SJCRH30 (cell line): Measurements from ENCODE around the gene PLA2G4B. TPM values are rescaled to one million over a fixed set of nuclear protein-coding genes. Genes with fewer than 3 reads are reported as not detected.
A peak's percentile ranks its signal among the peaks of the same experiment; 100 is the strongest.

Experiments
- DNase-seq, 2 experiments: peaks; one replicate each; pipeline ENCODE4 v3.0.0-alpha.2; 2015 to 2020
- H3K27ac ChIP-seq: fragments of 250-450 bp; sonication (Bioruptor Pico); 2 replicates; pipeline ENCODE4 v1.5.1; 2020; ENCODE audit warnings: mild to moderate bottlenecking, moderate library complexity
- H3K27me3 ChIP-seq: fragments of 250-450 bp; sonication (Bioruptor Pico); 2 replicates; pipeline ENCODE4 v1.5.1; 2020; ENCODE audit warnings: mild to moderate bottlenecking, moderate library complexity
- H3K36me3 ChIP-seq: fragments of 250-450 bp; sonication (Bioruptor Pico); 2 replicates; pipeline ENCODE4 v1.5.1; 2020; ENCODE audit warnings: mild to moderate bottlenecking, moderate library complexity
- H3K4me1 ChIP-seq: fragments of 250-450 bp; sonication (Bioruptor Pico); 2 replicates; pipeline ENCODE4 v1.5.1; 2020; ENCODE audit warnings: mild to moderate bottlenecking, moderate library complexity
- H3K4me3 ChIP-seq: fragments of 250-450 bp; sonication (Bioruptor Pico); 2 replicates; pipeline ENCODE4 v1.5.1; 2020; ENCODE audit warnings: mild to moderate bottlenecking, moderate library complexity
- H3K9me3 ChIP-seq: fragments of 250-450 bp; sonication (Bioruptor Pico); replicated peaks from 2 replicates; pipeline ENCODE4 v1.5.1; 2020; ENCODE audit warnings: mild to moderate bottlenecking, moderate library complexity
- total RNA-seq: library from RNA; depleted of rRNA; stranded (reverse); fragments of >200 nt; shearing (Covaris generic); gene quantifications from 2 replicates; pipeline ENCODE4 v1.2.3, GENCODE V29; 2014

Gene PLA2G4B
- total RNA-seq, 1 experiment from 2014 or later = 7.2 TPM

DNA sequence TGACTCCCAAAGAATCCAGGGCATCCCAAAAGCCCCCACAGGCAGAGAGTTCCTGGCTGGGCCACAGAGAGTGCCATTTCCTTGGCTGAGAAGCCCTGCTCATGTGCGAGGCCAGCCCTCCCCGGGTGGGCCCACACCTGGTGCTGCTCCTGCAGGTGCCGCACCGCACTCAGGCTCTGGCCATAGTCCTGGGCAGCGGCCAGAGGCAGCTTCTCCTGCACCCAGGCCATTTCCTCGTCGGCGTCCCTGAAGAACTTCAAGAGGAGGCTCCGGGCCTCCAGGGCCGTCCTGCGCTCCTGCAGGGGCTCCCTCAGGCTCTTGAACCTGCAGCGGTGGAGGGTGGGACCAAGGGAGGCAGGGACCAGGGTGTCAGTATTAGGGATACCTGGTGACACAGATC lies 18.1 kb downstream of the PLA2G4B start:
- Histone ChIP-seq H3K4me1 (peaks cover 3% of the 10 kb centered on the region; the same call in 1 of the 2 replicates), H3K9me3 (no peaks in the 10 kb centered on the region), H3K27ac (no peak overlapping the region), H3K27me3 (no peaks in the 10 kb centered on the region), H3K4me3 (no peak overlapping the region), H3K36me3 (no peaks in the 10 kb centered on the region)
- no peak for DNase-seq

DNA sequence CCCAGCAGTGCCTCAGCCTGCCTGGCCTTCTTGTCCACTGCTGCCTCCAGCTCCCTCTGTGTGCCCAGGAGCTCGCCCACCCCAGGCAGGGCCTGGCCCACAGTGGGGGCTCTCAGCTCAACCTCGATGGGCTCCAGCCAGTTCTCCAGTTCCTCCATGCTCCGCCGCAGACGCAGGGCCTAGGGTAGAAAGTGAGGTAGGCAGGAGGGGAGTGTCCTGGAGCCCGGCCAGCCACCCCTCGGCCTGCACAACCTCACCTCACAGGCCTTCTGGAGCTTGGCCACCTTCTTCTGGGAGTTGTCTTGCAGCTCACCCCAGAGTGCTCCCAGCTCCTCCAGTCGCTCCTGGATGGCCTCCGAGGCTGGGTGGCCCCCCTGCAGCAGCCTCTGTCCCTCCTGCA lies 18.7 kb downstream of the PLA2G4B start:
- Histone ChIP-seq H3K9me3 (no peaks in the 10 kb centered on the region), H3K27me3 (no peaks in the 10 kb centered on the region), H3K36me3 (no peaks in the 10 kb centered on the region), H3K4me3 (no peak overlapping the region), H3K4me1 (peaks cover 3% of the 10 kb centered on the region; the same call in 1 of the 2 replicates), H3K27ac (no peak overlapping the region)
- no peak for DNase-seq

DNA sequence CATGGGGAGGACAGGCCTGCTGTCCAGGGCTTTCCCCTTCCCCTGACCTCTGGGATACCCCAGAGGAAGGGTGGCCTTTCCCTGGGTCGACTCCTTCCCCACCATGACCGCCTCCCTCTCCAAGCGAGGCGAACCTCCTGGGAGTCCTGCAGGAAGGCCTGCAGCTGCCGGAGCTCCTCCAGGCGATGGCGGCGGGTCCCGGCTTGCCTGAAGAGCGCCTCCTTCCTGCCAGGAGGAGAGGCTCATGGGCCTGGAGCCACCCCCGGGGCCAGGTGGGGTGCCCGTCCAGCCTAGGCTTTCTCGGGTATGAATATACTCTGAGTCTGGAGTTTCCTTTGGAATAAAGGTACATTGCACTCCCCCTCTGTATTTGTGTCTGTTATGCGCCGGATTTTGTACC lies 20.1 kb downstream of the PLA2G4B start:
- Histone ChIP-seq H3K9me3 (no peaks in the 10 kb centered on the region), H3K4me1 (peaks cover 3% of the 10 kb centered on the region; the same call in 1 of the 2 replicates), H3K4me3 (no peak overlapping the region), H3K27ac (no peak overlapping the region), H3K36me3 (no peaks in the 10 kb centered on the region), H3K27me3 (no peaks in the 10 kb centered on the region)
- DNase-seq = peak; percentile 45 to 55

DNA sequence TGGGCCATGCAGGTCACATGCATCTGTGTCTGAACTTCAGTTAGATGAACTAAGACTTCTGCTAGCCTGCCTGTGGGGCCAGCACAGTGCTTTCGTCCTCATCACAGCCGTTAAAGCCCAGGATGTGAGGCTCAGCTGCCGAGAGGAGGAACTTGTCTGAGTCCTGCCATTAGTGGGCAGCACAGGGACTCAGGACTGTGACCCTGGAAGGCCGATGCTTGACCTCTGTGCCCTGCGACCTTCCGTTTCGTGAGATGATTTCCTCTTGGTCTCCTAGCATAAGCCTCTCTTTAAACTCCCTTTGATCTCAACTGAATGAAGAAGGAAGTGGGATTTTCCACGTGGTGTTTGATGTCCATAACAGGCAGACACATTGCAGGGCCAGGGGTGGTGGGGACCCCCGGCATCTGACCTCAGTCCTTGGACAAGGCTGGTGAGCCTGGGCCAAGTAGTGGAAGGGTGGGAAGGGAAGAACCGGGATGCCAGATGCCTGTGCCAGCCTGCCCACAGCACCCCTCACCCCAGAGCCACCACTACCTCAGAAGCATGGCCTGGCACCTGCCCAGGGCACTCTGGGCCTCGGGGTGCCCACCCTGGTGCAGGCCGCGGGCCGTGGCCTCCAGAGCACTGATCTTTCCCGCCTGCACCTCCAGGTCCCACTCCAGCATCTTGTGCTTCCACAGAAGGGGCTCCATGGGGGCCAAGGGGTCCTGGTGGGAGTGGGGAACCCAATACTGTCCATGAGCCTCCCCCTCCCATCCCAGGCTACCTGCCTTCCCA lies 21.6 kb downstream of the PLA2G4B start:
- no peak overlapping the region for H3K4me3 ChIP-seq
- H3K36me3 ChIP-seq = no peaks in the 10 kb centered on the region
- no peaks in the 10 kb centered on the region for H3K9me3 ChIP-seq
- no peak overlapping the region for H3K27ac ChIP-seq
- no peak for DNase-seq
- H3K27me3 ChIP-seq = no peaks in the 10 kb centered on the region
- H3K4me1 ChIP-seq = no peaks in the 10 kb centered on the region; the same call in 1 of the 2 replicates

DNA sequence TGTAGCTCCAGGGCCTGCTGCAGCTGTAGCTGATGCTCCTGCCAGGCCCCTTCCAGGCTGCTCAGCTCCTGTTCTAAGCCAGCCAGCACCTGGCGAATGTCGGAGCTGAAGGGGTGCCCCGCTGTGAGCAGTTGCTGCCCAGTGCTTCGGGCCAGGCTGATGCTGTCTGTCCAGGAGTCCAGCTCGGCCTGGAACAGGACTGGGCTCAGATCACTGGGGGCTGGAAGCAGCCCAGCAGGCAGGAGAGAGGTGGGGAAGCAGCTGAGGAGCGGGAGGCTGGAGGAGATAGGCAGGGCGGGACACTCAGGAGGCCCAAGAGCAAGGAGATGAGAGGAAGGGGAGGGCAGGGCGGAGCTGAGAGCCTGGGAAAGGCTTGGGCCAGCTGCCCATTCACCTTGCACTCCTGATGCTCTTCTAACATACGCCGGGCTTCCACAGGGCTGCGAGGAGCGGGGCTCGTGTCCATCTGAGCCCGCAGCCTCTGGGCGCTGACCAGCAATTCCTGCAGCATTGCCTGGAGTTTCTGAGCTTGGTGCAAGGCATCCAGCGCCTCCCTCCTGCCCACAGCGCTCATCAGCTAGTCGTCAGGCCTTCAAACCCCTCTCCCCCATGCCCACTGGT lies 23.2 kb downstream of the PLA2G4B start:
- no peak for DNase-seq
- H3K4me3 ChIP-seq = no peak overlapping the region
- H3K27ac ChIP-seq = no peak overlapping the region
- H3K4me1 ChIP-seq = peaks cover 4% of the 10 kb centered on the region; the same call in 1 of the 2 replicates
- H3K27me3 ChIP-seq = no peaks in the 10 kb centered on the region
- H3K9me3 ChIP-seq = no peaks in the 10 kb centered on the region
- no peaks in the 10 kb centered on the region for H3K36me3 ChIP-seq

DNA sequence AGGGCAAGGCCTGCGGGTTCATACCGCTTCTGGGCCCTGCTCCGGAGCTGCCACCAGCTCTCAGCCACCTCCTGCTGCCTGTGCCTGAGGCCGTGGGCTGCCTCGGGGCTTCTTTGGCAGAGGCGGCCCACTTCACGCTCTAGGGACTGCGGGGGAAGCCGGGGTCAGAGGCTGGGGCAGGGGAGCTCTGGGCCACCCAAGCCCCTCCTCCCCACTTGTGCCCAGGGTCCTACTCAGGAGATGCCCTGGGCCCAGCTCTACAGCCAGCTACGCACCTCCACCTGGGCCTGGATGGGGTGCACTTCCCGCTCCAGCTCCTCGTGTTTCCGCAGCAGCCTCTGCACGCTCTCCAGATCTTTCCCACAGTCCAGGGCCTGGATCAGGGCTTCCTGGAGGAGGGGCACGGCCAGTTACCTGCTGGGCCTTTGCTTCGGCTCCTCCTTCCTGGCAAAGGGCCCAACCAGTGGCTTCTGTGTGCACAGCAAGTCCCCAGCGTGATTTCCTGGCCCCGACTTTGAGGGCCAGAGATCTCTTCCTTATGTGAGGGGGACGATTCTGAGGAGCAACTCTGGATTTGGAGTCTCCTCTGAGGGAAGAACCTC lies 24.0 kb downstream of the PLA2G4B start:
- Histone ChIP-seq H3K9me3 (no peaks in the 10 kb centered on the region), H3K36me3 (no peaks in the 10 kb centered on the region), H3K27ac (no peak overlapping the region), H3K27me3 (no peaks in the 10 kb centered on the region), H3K4me1 (peaks cover 4% of the 10 kb centered on the region; the same call in 1 of the 2 replicates), H3K4me3 (no peak overlapping the region)
- DNase-seq = no peak

DNA sequence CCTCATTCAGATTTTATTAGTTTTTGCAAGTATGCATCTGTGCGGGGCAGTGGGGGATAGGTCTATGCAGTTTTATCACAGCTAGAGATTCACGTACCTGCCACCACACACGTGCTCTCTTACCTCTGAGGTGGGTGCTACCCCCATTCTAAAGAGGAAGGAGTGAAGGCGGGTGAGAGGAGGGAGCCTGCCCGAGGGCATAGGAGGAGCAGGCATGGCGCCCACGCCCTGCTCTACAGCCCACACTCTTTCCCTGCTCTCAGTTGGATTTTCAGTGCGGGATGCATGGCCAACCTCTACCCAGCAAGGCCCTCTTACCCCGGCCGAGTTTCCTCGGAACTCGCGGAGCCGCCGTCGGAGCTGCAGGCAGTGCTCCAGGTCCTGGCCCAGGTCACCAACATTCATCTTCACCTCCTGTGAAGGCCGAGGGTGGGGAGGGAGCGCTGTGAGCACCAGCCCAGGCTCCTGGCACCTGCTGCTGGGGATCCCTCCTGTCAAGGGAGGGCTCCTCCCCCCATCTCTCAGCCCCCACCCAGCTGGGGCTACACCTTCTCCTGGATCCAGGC lies 26.9 kb downstream of the PLA2G4B start:
- Histone ChIP-seq H3K4me3 (no peak overlapping the region), H3K27ac (no peak overlapping the region), H3K9me3 (no peaks in the 10 kb centered on the region), H3K36me3 (no peaks in the 10 kb centered on the region), H3K4me1 (peaks cover 4% of the 10 kb centered on the region; the same call in 1 of the 2 replicates), H3K27me3 (no peaks in the 10 kb centered on the region)
- DNase-seq = no peak

DNA sequence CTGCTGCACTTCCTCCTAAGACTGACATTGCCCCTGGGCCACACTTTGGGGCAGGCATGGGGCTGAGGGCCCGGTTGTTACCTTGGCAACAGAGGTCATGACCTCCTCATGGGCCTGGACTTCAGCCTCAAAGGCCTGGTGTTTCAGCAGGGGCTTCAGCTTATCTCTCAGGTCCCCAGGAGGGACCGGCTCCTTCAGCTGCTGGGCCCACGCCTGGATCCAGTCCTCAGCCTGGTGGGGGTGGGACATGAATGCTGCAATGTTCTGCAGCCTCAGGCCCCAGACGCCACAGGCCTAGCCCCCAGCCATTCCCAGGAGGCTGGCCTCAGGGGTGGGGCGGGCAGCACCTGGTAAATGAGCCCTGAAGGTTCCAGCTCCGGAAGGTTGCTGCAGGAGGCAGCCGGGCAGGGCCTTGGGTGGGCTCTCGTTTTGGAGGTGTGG lies 27.6 kb downstream of the PLA2G4B start:
- Histone ChIP-seq H3K36me3 (no peaks in the 10 kb centered on the region), H3K4me1 (peaks cover 4% of the 10 kb centered on the region; the same call in 1 of the 2 replicates), H3K4me3 (no peak overlapping the region), H3K27me3 (no peaks in the 10 kb centered on the region), H3K9me3 (no peaks in the 10 kb centered on the region), H3K27ac (no peak overlapping the region)
- DNase-seq = no peak

DNA sequence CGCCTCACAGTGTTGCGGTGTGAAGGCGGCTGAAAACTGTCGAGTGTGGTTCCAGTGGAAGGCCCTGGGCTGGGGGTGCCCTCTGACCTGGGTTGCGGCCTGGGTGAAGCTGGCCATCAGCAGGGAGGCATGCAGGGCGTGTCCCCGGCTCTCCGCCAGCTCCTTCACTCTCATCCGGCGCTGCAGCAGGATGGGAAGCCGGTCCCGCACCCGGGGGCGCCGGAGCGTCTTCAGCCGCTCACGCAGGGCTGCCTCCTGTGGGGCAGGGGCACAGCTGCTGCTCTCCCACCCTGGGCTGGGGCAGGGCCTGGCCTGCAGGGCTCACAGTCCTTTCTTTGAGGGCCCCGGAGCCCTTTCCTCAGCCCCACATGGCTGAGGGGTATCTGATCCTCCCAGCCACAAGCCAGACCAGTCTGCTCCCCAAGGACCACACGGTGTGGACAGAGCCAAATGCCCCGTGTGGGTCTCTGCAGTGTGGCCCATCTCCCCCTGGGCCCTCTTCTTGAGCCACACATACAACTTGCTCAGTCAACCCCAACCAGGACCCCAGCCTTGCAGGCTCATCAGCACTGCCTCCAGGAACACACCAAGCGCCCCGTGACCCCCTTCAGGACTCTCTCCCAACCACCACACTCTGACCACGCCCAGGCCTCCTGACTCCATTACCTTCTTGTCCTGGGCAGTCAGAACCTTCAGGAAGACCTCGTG lies 28.4 kb downstream of the PLA2G4B start:
- Histone ChIP-seq H3K4me3 (no peak overlapping the region), H3K4me1 (peaks cover 4% of the 10 kb centered on the region; the same call in 1 of the 2 replicates), H3K27me3 (no peaks in the 10 kb centered on the region), H3K27ac (no peak overlapping the region), H3K9me3 (no peaks in the 10 kb centered on the region), H3K36me3 (no peaks in the 10 kb centered on the region)
- DNase-seq = no peak

DNA sequence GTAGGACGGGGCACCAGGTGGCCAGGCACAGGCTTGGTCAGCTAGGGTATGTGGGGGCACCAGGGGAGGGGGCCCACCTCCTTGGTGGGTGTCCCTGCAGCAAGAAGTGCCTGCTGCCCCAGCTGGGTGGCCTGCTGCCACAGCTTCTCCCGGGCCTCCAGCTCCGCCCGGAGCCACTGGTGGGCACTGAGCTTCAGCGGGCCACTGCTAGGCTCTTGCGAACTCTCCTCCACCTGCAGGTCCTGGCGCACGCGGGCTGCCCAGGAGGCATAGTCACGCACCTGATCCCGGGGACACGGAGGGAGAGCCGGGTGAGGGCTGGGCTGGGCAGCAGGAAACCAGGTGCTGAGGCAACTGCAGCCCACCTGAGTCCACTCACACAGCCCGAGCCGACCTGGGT lies 29.7 kb downstream of the PLA2G4B start:
- Histone ChIP-seq H3K9me3 (no peaks in the 10 kb centered on the region), H3K36me3 (no peaks in the 10 kb centered on the region)
- DNase-seq = no peak

DNA sequence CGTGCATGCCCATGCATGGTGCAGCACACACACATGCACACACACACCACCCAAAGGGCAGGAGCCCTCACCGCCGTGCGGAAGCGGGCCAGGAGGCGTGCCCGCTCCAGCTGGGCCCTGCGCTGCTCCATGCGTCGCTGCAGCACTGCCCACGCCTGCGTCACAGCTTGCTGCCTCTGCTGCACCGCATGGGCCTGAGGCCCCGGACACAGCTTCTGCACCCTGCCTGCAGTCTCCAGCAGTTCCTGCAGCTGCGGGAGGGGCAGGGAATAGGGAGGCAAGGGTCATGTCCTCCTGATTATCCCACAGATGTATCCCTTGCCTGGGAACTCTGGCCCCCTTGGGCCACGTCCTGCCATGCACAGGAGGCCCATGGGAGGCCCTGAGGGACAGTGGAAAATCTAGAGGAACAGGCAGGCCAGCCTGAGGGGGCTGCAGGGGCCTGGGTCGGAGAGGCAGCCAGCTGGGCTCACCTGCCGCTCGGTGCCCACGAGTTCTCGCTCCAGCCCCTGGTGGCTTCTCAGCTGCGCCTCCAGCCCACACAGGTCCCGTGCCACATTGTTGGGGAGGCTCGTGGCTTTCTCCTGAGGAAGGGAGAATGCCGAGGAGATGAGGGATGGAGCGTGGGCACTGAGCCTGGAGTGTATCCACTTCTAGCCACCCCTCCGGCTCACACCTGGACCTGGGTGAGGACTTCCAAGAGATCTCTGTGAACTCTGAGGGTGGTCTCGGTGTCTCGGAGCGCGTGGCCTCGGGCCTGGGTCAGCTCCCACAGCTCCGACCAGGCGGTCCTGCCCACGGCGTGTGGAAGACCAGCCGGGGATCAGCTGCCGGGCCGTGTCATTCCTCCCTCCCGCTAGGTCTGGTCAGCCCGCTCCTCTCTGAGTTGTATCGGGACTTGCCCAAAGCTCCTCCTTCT lies 31.4 kb downstream of the PLA2G4B start:
- Histone ChIP-seq H3K4me3 (peak overlapping the region; percentile 6), H3K4me1 (peaks cover 4% of the 10 kb centered on the region; the same call in 1 of the 2 replicates), H3K27ac (no peak overlapping the region), H3K36me3 (no peaks in the 10 kb centered on the region), H3K27me3 (no peaks in the 10 kb centered on the region), H3K9me3 (no peaks in the 10 kb centered on the region)
- DNase-seq = no peak

More for the DNA sequence above, 29.7 kb downstream of the PLA2G4B start:
- H3K27ac ChIP-seq = no peak overlapping the region
- no peak overlapping the region for H3K4me3 ChIP-seq
- H3K27me3 ChIP-seq = no peaks in the 10 kb centered on the region
- peaks cover 4% of the 10 kb centered on the region; the same call in 1 of the 2 replicates for H3K4me1 ChIP-seq

DNA sequence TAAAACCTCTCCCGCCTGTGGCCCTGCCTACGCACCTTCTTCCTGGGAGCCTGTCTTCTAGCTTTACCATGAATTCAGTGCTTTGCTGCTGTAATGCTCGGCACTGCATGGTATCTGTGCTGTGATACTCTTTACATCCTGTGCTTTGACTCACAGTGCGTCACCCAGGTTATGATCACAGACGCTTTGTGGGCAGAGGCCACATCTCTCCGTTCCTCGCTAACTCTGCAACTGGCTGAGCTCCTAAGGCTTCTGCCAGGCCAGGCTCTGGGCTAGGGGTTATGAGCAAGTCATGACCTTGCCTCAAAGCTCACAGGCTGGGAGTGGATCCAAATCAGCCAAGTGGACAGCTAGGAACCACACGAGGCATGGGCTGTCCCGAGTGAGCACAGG lies 32.0 kb downstream of the PLA2G4B start:
- DNase-seq = peak; percentile 40 to 56
- H3K9me3 ChIP-seq = no peaks in the 10 kb centered on the region

DNA sequence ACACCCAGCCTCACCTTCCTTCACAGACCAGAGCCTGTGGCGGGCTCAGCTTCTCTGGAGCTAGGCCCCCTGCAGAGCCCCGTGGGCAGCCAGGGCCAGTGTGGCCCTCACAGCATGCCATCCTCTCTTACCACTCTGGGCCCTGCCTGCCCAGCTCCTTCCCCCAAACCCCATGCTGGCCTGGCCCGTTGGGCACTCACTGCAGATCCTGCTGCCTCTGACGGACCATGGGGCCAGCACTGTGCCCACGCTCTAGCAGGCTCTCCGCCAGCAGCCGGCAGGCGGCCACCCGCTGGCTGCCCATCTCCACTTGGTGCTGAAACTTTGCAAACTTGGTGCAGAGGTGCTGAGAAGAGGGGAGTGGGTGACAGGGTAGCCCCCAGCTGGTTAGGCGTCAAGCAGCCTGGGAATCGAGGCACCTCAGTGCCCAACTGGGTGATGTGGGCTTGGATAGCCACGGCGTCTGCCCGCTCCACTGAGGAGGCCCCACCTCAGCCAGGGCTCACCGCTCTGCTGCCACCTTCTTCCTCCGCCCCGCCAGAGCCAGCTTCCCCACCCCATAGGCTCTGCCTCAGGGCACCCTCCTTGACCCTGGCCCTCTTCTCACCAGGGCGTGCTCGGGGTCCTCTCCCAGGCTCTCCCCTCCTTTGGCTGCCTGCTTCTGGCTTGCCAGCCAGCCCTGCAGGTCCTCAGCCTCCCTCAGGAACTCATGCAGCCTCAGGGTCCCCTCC lies 32.7 kb downstream of the PLA2G4B start:
- H3K27me3 ChIP-seq = no peaks in the 10 kb centered on the region
- no peak overlapping the region for H3K27ac ChIP-seq
- no peak for DNase-seq
- no peaks in the 10 kb centered on the region for H3K9me3 ChIP-seq
- H3K4me1 ChIP-seq = no peaks in the 10 kb centered on the region; the same call in 1 of the 2 replicates
- H3K4me3 ChIP-seq = no peak overlapping the region
- H3K36me3 ChIP-seq = no peaks in the 10 kb centered on the region

More for the DNA sequence above, 32.0 kb downstream of the PLA2G4B start:
- H3K27ac ChIP-seq = no peak overlapping the region
- H3K4me1 ChIP-seq = peaks cover 4% of the 10 kb centered on the region; the same call in 1 of the 2 replicates
- no peaks in the 10 kb centered on the region for H3K36me3 ChIP-seq
- H3K27me3 ChIP-seq = no peaks in the 10 kb centered on the region
- peak overlapping the region; percentile 6 for H3K4me3 ChIP-seq
